PFSK-1 (cell line): ENCODE results near the gene SLC24A4.

Experiments used
- FOXP2 ChIP-seq: optimal IDR thresholded peaks from 2 replicates; pipeline ENCODE3; 2011; ENCODE audit warnings: borderline replicate concordance, control low read depth, inconsistent platforms; ENCODE audit not compliant: insufficient read depth; ENCODE audit errors: extremely low read length, extremely low read depth
- POLR2AphosphoS5 ChIP-seq: IDR thresholded peaks from 2 replicates; pipeline ENCODE4 v1.6.1; 2012; ENCODE audit warnings: low read depth, mild to moderate bottlenecking, control low read depth, low read length, moderate library complexity
- SIN3A ChIP-seq: IDR thresholded peaks from 2 replicates; pipeline ENCODE4 v1.6.1; 2012; ENCODE audit warnings: mild to moderate bottlenecking, low read length, moderate library complexity, borderline replicate concordance; ENCODE audit not compliant: insufficient read depth
- TAF1 ChIP-seq: IDR thresholded peaks from 2 replicates; pipeline ENCODE4 v1.6.1; 2012; ENCODE audit warnings: low read length, control low read depth, borderline replicate concordance; ENCODE audit not compliant: insufficient read depth
- TF ChIP-seq, protein P1 (sequence below), 2 experiments: IDR thresholded peaks; 2 replicates each; pipeline versions ENCODE4 v1.6.1 to v1.8.0; 2011 to 2012; ENCODE audit warnings: low read depth in 2 of 2, low read length in 2 of 2, control low read depth in 1 of 2, inconsistent platforms in 1 of 2, mild to moderate bottlenecking in 1 of 2, moderate library complexity in 1 of 2; ENCODE audit not compliant: insufficient read depth in 1 of 2

Gene SLC24A4

DNA sequence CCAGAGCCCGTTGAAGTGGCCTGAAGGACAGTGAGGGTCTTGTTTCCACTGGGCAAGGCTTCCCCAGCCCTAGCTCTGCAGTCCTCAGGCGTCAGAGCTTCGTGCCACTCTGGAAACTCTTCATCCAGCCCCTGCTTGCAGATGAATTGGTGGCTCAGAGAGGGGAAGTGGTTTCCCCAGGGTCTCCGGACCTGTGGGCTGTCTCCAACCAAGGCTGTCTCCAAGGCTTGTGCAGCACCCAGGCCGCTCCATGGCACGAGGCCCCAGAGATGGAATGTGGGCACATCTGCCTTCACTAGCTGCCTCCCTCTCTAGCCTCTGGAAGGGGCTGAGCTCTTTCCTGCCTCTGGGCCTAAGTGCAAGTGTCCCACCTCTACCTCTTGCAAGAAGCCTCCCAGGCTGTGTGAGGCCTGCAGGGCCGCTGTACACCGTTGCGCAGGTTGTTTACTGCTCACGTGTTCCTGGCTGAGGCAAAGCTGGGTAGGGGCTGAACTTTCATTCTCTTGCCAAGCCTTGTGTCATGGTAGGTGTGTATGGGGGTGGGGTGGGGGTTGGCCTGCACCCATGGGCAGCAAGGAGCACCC lies 201.7 kb downstream of the SLC24A4 start:
- TF ChIP-seq, protein P1, sequence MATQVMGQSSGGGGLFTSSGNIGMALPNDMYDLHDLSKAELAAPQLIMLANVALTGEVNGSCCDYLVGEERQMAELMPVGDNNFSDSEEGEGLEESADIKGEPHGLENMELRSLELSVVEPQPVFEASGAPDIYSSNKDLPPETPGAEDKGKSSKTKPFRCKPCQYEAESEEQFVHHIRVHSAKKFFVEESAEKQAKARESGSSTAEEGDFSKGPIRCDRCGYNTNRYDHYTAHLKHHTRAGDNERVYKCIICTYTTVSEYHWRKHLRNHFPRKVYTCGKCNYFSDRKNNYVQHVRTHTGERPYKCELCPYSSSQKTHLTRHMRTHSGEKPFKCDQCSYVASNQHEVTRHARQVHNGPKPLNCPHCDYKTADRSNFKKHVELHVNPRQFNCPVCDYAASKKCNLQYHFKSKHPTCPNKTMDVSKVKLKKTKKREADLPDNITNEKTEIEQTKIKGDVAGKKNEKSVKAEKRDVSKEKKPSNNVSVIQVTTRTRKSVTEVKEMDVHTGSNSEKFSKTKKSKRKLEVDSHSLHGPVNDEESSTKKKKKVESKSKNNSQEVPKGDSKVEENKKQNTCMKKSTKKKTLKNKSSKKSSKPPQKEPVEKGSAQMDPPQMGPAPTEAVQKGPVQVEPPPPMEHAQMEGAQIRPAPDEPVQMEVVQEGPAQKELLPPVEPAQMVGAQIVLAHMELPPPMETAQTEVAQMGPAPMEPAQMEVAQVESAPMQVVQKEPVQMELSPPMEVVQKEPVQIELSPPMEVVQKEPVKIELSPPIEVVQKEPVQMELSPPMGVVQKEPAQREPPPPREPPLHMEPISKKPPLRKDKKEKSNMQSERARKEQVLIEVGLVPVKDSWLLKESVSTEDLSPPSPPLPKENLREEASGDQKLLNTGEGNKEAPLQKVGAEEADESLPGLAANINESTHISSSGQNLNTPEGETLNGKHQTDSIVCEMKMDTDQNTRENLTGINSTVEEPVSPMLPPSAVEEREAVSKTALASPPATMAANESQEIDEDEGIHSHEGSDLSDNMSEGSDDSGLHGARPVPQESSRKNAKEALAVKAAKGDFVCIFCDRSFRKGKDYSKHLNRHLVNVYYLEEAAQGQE (IDR thresholded peaks at IDR 0.05; ENCODE audit: insufficient read depth in 1 of 2, low read depth in 2 of 2, low read length in 2 of 2): no peak
- TF ChIP-seq POLR2AphosphoS5: no peak
- no peak for TF ChIP-seq SIN3A
- no peak for TF ChIP-seq FOXP2
- no peak for TF ChIP-seq TAF1

DNA sequence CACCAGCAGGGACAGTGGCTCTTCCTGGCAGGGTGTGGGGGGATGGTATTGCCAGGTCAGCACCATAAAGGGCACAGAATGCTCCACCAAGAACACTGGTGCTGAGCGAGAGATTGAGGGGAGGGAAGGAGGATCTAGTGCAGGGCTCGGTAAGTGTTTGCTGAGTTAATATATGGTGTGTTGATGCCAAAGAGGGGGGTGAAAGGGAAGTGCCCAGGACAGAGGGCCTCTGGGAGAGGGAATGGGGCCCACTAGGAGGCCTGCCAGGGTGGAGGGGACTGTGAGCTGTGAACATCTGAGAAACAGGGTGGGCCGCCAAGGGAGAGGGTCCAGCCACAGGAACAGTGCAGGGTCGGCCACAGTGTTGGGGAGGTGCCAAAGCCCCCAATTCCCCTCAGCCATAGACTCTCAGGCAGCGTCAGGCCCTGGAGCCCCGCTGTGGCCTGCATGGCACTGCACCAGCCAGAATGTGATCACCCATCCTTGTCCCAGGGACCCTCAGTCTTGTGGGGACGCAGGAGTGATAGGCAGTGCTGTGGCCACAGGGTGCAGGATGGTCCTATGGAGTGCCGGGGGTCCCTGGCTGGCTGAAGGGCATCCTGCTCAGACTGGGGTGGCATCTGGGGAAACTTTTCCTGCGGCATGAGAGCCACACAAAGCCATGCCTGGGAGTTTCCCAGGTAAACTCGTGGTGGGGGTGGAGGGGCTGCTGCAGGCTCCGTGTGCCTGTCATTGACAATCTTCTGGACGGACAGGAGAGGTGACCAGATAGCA lies 202.5 kb downstream of the SLC24A4 start:
- TF ChIP-seq, protein P1 (IDR thresholded peaks at IDR 0.05; ENCODE audit: insufficient read depth in 1 of 2, low read depth in 2 of 2, low read length in 2 of 2): no peak
- TF ChIP-seq POLR2AphosphoS5: no peak
- no peak for TF ChIP-seq TAF1

DNA sequence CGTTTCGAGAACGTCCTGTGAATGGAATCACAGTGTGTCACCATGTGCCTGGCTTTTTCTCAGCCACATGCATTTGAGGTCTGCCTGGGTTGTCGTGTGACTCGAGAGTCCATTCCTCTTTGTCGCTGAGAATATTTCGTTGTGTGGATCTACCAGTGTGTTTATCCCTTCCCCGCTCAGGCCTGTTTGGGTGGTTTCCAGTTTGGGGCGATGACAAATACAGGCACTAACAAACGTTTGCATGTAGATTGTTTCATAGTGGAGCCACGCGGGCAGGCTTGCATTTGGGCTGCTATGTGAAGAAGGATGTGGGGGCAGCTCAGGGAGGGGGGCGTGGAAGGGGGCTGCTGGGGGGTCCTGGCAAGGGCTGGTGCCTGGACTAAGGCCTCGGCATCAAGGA lies 204.8 kb downstream of the SLC24A4 start:
- TF ChIP-seq SIN3A (no peak), TAF1 (no peak), FOXP2 (no peak)

DNA sequence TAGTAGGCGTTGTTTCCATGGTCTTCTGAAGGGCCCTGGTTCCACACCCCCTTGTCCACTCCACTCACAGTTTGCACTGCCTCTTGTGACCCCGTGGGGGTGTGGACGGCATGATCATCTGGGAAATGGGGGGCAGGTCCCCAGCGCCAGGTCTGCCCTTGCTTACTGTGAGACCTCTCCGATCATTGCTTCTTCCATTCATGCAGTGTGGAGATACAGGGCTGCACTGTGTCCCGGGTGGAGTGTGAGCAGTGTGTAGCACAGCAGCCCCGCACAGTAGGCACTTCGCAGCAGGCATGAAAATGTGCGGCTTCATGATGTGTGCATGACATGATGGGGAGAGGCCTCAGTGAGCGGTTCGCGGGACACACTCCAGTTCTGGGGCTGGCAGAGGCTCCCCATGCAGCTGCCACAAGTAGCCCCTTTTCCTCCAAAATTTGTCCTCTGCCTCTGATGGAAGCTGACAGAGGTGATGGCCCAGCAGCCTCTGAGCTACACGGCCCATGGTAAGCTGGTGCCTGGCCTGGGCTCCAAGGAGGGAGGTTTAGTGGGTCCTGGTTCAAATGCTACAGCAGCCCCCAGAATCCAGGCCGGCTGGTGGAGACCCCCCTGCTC lies 205.6 kb downstream of the SLC24A4 start:
- TF ChIP-seq, protein P1 (IDR thresholded peaks at IDR 0.05; ENCODE audit: insufficient read depth in 1 of 2, low read depth in 2 of 2, low read length in 2 of 2): no peak
- TF ChIP-seq TAF1 (no peak), SIN3A (no peak), FOXP2 (no peak), POLR2AphosphoS5 (no peak)

DNA sequence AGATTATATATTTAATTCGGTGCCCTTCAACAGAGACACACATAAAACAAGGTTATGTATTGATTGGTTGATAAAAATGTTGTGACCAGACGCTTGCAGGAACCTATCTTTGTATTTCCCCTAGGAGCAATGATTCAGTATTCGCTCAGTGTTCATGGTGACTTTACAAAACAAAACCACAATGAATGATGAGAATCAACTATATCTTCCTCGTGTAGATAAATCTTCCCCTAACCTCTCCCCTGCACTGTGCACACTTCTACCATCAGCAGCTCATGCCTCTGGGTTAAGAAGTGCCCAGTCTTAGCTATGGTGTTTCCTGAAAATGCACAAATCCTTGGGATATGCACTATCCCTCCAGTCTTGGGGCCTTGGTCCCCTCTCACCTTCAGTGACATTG lies 206.9 kb downstream of the SLC24A4 start:
- TF ChIP-seq, protein P1 (IDR thresholded peaks at IDR 0.05; ENCODE audit: insufficient read depth in 1 of 2, low read depth in 2 of 2, low read length in 2 of 2): no peak
- no peak for TF ChIP-seq FOXP2
- no peak for TF ChIP-seq POLR2AphosphoS5
- no peak for TF ChIP-seq SIN3A
- TF ChIP-seq TAF1: no peak
